Tibial artery (tissue), 4 donors: ENCODE measurements around the gene SLC28A1.

ENCODE experiments used
- DNase-seq, 2 donors: peaks; one replicate each; pipeline ENCODE4 v3.0.0-alpha.2; 2019
- H3K27ac ChIP-seq, 2 donors: fragments of 200-600 bp; sonication (generic) in 1 of 2; 1 replicate in 1 of 2; 2 replicates in 1 of 2; pipeline ENCODE4 v1.5.1; 2018 to 2019; ENCODE audit warnings: mild to moderate bottlenecking in 1 of 2
- H3K27me3 ChIP-seq, 2 donors: fragments of 200-600 bp; sonication (generic) in 1 of 2; one replicate each; pipeline versions ENCODE4 v1.5.1 to v1.6.0; 2016 to 2019
- H3K36me3 ChIP-seq, 3 donors: fragments of 200-600 bp; sonication (generic) in 2 of 3; one replicate each; pipeline ENCODE4 v1.5.1; 2016 to 2019; ENCODE audit warnings: mild to moderate bottlenecking in 2 of 3
- H3K4me1 ChIP-seq, 4 donors: fragments of 200-600 bp; sonication (generic) in 2 of 4; 1 replicate in 3 of 4; 2 replicates in 1 of 4; pipeline ENCODE4 v1.5.1; 2016 to 2019
- H3K4me3 ChIP-seq, 2 donors: fragments of 200-600 bp; sonication (generic) in 1 of 2; 1 replicate in 1 of 2; 2 replicates in 1 of 2; pipeline ENCODE4 v1.5.1; 2018 to 2019; ENCODE audit warnings: mild to moderate bottlenecking in 2 of 2
- H3K9me3 ChIP-seq, 3 donors: fragments of 200-600 bp; sonication (generic) in 1 of 3; one replicate each; pipeline ENCODE4 v1.5.1; 2016 to 2019
- CTCF ChIP-seq, 2 experiments: fragments of 200-600 bp in 1 of 2; fragments of 450-650 bp in 1 of 2; IDR thresholded peaks; one replicate each; pipeline ENCODE4 v1.5.1; 2017 to 2019; ENCODE audit warnings: antibody characterized with exemption in 2 of 2, mild to moderate bottlenecking in 1 of 2, moderate library complexity in 1 of 2
- intact Hi-C: fragments of 100-400 bp; cut with DNase I; formaldehyde crosslinking; loops from one replicate; pipeline ENCODE4 v1.15.0; 2023; ENCODE audit warnings: low total_unique reads

The SLC28A1 gene

GRCh38 chr15:84909029-84909428, 24.6 kb downstream of the SLC28A1 start:
- Histone ChIP-seq H3K4me3 (no peak overlapping the region), H3K4me1 (peaks cover 17 to 83% (median 59%) of the 10 kb centered on the region in 4 donors), H3K9me3 (no peaks in the 10 kb centered on the region), H3K36me3 (no peaks in the 10 kb centered on the region), H3K27ac (peak overlapping the region; percentile 70 to 87), H3K27me3 (no peaks in the 10 kb centered on the region)
- intact Hi-C loops = no loop called here
- TF ChIP-seq CTCF (IDR thresholded peaks at IDR 0.05) = no peak
- no peak for DNase-seq

GRCh38 chr15:84909782-84910181, 25.3 kb downstream of the SLC28A1 start:
- TF ChIP-seq CTCF (IDR thresholded peaks at IDR 0.05) = no peak
- H3K4me1 ChIP-seq = peaks cover 21 to 83% (median 58%) of the 10 kb centered on the region in 4 donors
- H3K27me3 ChIP-seq = no peaks in the 10 kb centered on the region
- no peak overlapping the region for H3K4me3 ChIP-seq
- H3K36me3 ChIP-seq = no peaks in the 10 kb centered on the region
- H3K9me3 ChIP-seq = no peaks in the 10 kb centered on the region
- H3K27ac ChIP-seq = peak overlapping the region; percentile 70 to 87
- DNase-seq = no peak
- intact Hi-C loops = loop anchor here (5.0 kb wide), 1 partner anchor 67 kb away; no protein-coding TSS in a partner anchor

- TF ChIP-seq CTCF (IDR thresholded peaks at IDR 0.05) = no peak
- Histone ChIP-seq H3K4me3 (no peak overlapping the region), H3K27me3 (no peaks in the 10 kb centered on the region), H3K4me1 (peaks cover 21 to 82% (median 59%) of the 10 kb centered on the region in 4 donors), H3K27ac (peak overlapping the region; percentile 70 to 87), H3K36me3 (no peaks in the 10 kb centered on the region), H3K9me3 (no peaks in the 10 kb centered on the region)
- intact Hi-C loops = loop anchor here (5.0 kb wide), 1 partner anchor 69 kb away; no protein-coding TSS in a partner anchor
- peak in 1 of 2 donors; percentile 62 for DNase-seq
Measured at GRCh38 chr15:84910928-84911623, 26.6 kb downstream of the SLC28A1 start.

GRCh38 chr15:84911879-84912660, 27.6 kb downstream of the SLC28A1 start:
- peak; percentile 96 to 99 for DNase-seq
- peaks cover 21 to 74% (median 61%) of the 10 kb centered on the region in 4 donors for H3K4me1 ChIP-seq
- no peak overlapping the region for H3K4me3 ChIP-seq
- no peaks in the 10 kb centered on the region for H3K36me3 ChIP-seq
- H3K27ac ChIP-seq = peak overlapping the region; percentile 84 to 87
- no peaks in the 10 kb centered on the region for H3K9me3 ChIP-seq
- TF ChIP-seq CTCF (IDR thresholded peaks at IDR 0.05) = peak in 1 of 2 experiments; percentile 15
- no peaks in the 10 kb centered on the region for H3K27me3 ChIP-seq
- intact Hi-C loops = loop anchor here (5.0 kb wide), 1 partner anchor 70 kb away; no protein-coding TSS in a partner anchor

GRCh38 chr15:84913360-84913723, 28.9 kb downstream of the SLC28A1 start:
- Histone ChIP-seq H3K9me3 (no peaks in the 10 kb centered on the region), H3K27ac (peak overlapping the region; percentile 84 to 87), H3K4me3 (no peak overlapping the region), H3K4me1 (peaks cover 21 to 73% (median 61%) of the 10 kb centered on the region in 4 donors), H3K36me3 (no peaks in the 10 kb centered on the region), H3K27me3 (no peaks in the 10 kb centered on the region)
- DNase-seq = no peak
- intact Hi-C loops = loop anchor here (5.0 kb wide), 1 partner anchor 71 kb away; no protein-coding TSS in a partner anchor
- TF ChIP-seq CTCF (IDR thresholded peaks at IDR 0.05) = no peak
